Measurements from ENCODE around the gene SEMA6D.

The SEMA6D gene

DNA sequence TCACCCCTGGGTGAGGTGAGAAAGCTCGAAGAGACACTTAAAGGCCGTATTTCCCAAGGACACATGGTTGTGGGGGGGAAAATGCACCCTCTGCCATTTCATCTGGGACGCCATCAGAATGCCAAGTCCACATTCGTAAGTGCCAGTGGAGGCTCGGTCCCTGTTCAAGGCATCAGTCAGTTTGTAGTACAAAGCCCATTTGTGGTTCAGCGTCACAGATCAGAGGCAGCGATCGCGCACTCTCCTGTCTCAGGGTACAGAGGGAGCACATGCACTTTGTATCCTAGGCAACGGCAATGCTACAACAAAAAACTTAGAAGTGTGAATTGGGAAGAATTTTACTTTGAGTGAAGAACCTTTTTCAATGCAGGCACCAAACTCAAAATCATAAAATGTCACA, 27.2 kb downstream of the SEMA6D start:
- H3K9me3 ChIP-seq (ENCODE audit: severe bottlenecking): no peaks in the 10 kb centered on the region

DNA sequence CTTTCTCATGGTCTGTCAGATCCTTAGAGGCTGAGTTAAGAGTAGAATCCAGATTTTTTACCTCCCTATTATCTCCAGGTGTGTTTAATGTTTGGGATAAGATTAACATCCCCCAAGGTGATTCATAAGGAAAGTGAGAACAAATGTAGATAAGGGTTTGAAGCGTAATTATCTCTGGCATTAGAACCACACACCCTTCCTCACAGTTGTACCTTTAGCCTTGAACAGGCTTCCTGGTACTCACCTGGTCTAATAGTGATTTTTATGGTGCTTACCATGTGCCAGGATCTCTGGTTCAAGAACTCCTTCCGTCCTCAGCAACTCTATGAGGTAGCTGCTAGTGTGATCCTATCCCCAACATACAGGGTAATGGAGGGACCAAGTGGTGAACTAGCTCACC, 27.7 kb downstream of the SEMA6D start:
- no peak overlapping the region; the same call in 1 of the 2 replicates for H3K27ac ChIP-seq
- peaks cover 58% of the 10 kb centered on the region for H3K36me3 ChIP-seq
- TF ChIP-seq, protein P1, sequence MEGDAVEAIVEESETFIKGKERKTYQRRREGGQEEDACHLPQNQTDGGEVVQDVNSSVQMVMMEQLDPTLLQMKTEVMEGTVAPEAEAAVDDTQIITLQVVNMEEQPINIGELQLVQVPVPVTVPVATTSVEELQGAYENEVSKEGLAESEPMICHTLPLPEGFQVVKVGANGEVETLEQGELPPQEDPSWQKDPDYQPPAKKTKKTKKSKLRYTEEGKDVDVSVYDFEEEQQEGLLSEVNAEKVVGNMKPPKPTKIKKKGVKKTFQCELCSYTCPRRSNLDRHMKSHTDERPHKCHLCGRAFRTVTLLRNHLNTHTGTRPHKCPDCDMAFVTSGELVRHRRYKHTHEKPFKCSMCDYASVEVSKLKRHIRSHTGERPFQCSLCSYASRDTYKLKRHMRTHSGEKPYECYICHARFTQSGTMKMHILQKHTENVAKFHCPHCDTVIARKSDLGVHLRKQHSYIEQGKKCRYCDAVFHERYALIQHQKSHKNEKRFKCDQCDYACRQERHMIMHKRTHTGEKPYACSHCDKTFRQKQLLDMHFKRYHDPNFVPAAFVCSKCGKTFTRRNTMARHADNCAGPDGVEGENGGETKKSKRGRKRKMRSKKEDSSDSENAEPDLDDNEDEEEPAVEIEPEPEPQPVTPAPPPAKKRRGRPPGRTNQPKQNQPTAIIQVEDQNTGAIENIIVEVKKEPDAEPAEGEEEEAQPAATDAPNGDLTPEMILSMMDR (IDR thresholded peaks at IDR 0.05; ENCODE audit: low read depth, low read length): no peak
- no peaks in the 10 kb centered on the region for H3K27me3 ChIP-seq (ENCODE audit: insufficient read depth, low read depth, severe bottlenecking)
- DNase-seq: no peak
- no peaks in the 10 kb centered on the region for H3K9me3 ChIP-seq (ENCODE audit: severe bottlenecking)
- no peak overlapping the region for H3K4me3 ChIP-seq (ENCODE audit: low read depth, low read length)

More for the DNA sequence above, 27.2 kb downstream of the SEMA6D start:
- Histone ChIP-seq H3K36me3 (peaks cover 56% of the 10 kb centered on the region), H3K27me3 (ENCODE audit: insufficient read depth, low read depth, severe bottlenecking) (no peaks in the 10 kb centered on the region), H3K27ac (no peak overlapping the region), H3K4me3 (ENCODE audit: low read depth, low read length) (no peak overlapping the region)
- no peak for DNase-seq
- TF ChIP-seq, protein P1 (IDR thresholded peaks at IDR 0.05; ENCODE audit: low read depth, low read length): no peak

DNA sequence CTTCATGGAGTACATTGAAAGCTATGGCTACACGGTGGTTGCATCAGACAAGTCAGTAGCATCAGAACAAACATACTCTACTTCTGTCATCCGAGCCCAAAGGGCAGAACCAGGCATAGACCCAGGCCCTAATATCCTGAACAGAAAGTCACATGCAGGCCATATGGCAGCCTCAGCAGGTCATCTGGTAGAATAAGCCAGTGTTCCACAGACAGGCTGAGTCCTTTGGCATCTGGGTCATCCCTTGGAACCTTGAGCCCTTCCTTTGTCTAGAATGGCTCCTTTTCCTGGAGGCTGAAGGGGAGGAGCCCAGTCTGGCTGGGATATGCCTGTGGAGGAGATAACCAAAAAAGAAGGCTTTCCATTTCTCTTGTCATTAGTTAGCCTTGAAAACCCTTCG, 29.2 kb downstream of the SEMA6D start:
- no peaks in the 10 kb centered on the region for H3K9me3 ChIP-seq (ENCODE audit: severe bottlenecking)
- H3K36me3 ChIP-seq: peaks cover 69% of the 10 kb centered on the region
- no peak overlapping the region for H3K4me3 ChIP-seq (ENCODE audit: low read depth, low read length)
- TF ChIP-seq, protein P1 (IDR thresholded peaks at IDR 0.05; ENCODE audit: low read depth, low read length): no peak
- H3K27ac ChIP-seq: peak overlapping the region; percentile 52
- DNase-seq: peak; percentile 56
- H3K27me3 ChIP-seq (ENCODE audit: insufficient read depth, low read depth, severe bottlenecking): no peaks in the 10 kb centered on the region

DNA sequence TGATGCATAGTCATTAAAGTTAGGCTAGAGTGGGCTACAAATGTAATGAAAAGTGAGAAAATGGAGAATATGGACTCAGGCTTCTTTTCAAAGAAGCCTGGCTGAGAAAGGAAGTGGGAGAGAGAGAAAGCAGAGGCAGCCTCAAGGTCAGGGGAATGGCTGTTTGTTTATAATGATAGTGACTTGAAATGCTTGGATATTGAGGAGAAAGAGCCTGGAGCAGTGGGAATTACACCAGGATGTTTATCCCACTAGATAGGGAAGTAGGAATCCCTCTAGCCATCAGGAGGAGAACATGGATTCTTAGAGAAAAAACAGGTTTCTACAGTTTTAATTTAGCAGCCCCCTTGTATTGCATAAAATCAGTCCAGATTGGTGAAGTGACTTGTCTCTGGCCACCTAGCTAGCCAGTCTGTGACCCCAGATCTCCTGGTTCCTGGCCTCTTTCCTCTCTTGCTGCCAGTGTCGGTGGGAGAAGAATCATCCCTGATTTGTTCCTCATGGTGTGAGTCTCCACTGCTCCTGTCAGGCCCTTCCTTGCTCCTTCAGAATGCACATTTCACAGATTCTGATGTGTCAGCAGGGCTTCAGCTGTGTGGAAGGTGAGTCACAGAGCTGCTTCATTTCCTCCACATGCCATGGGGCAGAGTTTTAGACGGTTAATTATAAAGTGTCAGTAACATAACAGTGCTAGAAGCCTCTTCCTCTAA, 32.9 kb downstream of the SEMA6D start:
- TF ChIP-seq, protein P1 (IDR thresholded peaks at IDR 0.05; ENCODE audit: low read depth, low read length): no peak
- H3K36me3 ChIP-seq: peaks cover 68% of the 10 kb centered on the region
- H3K9me3 ChIP-seq (ENCODE audit: severe bottlenecking): peaks cover 11% of the 10 kb centered on the region
- no peak overlapping the region for H3K4me3 ChIP-seq (ENCODE audit: low read depth, low read length)
- H3K27ac ChIP-seq: no peak overlapping the region
- no peak for DNase-seq
- H3K27me3 ChIP-seq (ENCODE audit: insufficient read depth, low read depth, severe bottlenecking): no peaks in the 10 kb centered on the region

DNA sequence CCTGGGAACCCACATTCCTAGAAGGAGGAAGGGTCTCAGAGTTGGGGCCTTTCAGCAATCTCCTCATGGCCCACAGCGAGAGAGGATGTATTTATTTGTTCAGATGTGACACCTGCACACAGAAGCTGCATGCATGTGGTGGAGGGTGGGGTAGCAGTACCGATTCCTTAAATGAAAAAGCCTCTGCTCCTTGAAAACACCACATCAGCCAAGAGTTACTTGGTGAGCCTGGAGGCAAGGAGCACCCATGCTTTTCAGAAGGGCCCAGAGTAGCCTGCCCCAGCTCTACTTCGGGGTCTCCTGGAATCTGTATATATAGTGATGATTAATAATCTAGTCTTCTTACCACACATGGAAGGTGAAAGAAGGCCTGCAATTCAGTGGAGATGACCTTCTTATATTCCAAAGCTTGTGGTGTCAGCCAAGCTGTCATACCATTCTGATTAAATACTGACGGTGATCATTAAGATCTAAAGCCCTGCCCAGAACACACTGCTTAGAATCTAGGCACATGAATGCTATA, 33.5 kb downstream of the SEMA6D start:
- Histone ChIP-seq H3K36me3 (peaks cover 64% of the 10 kb centered on the region), H3K4me3 (ENCODE audit: low read depth, low read length) (no peak overlapping the region), H3K27me3 (ENCODE audit: insufficient read depth, low read depth, severe bottlenecking) (no peaks in the 10 kb centered on the region), H3K27ac (no peak overlapping the region), H3K9me3 (ENCODE audit: severe bottlenecking) (peaks cover 11% of the 10 kb centered on the region)
- TF ChIP-seq, protein P1 (IDR thresholded peaks at IDR 0.05; ENCODE audit: low read depth, low read length): no peak
- no peak for DNase-seq

Data from WERI-Rb-1 (cell line).